Retinal pigment epithelial cell (primary cell): ENCODE data around the gene MEI4.
"Not testable (repeated sequence)": the region's sequence is repeated elsewhere in the genome, so short reads cannot be mapped to it uniquely, and the experiment has no call there.

Source experiments
- DNase-seq: peaks from one replicate; pipeline ENCODE4 v3.0.0-alpha.2; 2010; ENCODE audit warnings: low read depth
- H3K4me3 ChIP-seq: 2 replicates; pipeline ENCODE4 v1.5.1; 2011; ENCODE audit warnings: mild to moderate bottlenecking, low read length, control low read depth, moderate library complexity
- CTCF ChIP-seq: conservative IDR thresholded peaks from 2 replicates; pipeline ENCODE4 v1.5.1; 2011; ENCODE audit warnings: low read depth, low read length, control low read depth, inconsistent platforms

MEI4 gene

GRCh38 chr6:77813090-77813489 is 160.3 kb downstream of the MEI4 start:
- TF ChIP-seq CTCF = no peak
- DNase-seq = no peak
- H3K4me3 ChIP-seq = no peak overlapping the region

GRCh38 chr6:77814119-77814518 is 161.3 kb downstream of the MEI4 start:
- TF ChIP-seq CTCF = no peak
- DNase-seq = no peak
- H3K4me3 ChIP-seq = no peak overlapping the region

GRCh38 chr6:77815531-77815930 is 162.7 kb downstream of the MEI4 start:
- DNase-seq = no peak
- TF ChIP-seq CTCF = no peak
- no peak overlapping the region for H3K4me3 ChIP-seq

- no peak for TF ChIP-seq CTCF
- H3K4me3 ChIP-seq = no peak overlapping the region
- no peak for DNase-seq
Observed at GRCh38 chr6:77816766-77817270, 164.0 kb downstream of the MEI4 start.

- no peak for TF ChIP-seq CTCF
- H3K4me3 ChIP-seq = no peak overlapping the region
- DNase-seq = no peak
Observed at GRCh38 chr6:77822265-77822664, 169.4 kb downstream of the MEI4 start.

- TF ChIP-seq CTCF = no peak
- no peak for DNase-seq
- no peak overlapping the region for H3K4me3 ChIP-seq
Observed at GRCh38 chr6:77825204-77825603, 172.4 kb downstream of the MEI4 start.

- no peak for DNase-seq
- no peak for TF ChIP-seq CTCF
- H3K4me3 ChIP-seq = no peak overlapping the region
Observed at GRCh38 chr6:77829736-77830135, 176.9 kb downstream of the MEI4 start.

- DNase-seq, H3K4me3 ChIP-seq: not testable (repeated sequence)
Observed at GRCh38 chr6:77833749-77834148, 180.9 kb downstream of the MEI4 start.
